Medulla oblongata (tissue), 1 donor: ENCODE data around the gene FKBP6.
"Not testable (repeated sequence)": the region's sequence is repeated elsewhere in the genome, so short reads cannot be mapped to it uniquely, and the experiment has no call there.

Experiments used
- DNase-seq: peaks from one replicate; pipeline ENCODE4 v3.0.0-alpha.2; 2015; ENCODE audit errors: extremely low spot score

The FKBP6 gene, protein sequence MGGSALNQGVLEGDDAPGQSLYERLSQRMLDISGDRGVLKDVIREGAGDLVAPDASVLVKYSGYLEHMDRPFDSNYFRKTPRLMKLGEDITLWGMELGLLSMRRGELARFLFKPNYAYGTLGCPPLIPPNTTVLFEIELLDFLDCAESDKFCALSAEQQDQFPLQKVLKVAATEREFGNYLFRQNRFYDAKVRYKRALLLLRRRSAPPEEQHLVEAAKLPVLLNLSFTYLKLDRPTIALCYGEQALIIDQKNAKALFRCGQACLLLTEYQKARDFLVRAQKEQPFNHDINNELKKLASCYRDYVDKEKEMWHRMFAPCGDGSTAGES

GRCh38 chr7:73327922-73328321, at the start of gene FKBP6, which contains the start of gene TRIM50:
Gene FKBP6 (plus strand): TSS chr7:73328161. CDS start chr7:73328429, 268 bp downstream.
Gene TRIM50 (minus strand): TSS chr7:73328082. CDS start chr7:73324787, 3,295 bp downstream.
- not testable (repeated sequence) for DNase-seq

DNA sequence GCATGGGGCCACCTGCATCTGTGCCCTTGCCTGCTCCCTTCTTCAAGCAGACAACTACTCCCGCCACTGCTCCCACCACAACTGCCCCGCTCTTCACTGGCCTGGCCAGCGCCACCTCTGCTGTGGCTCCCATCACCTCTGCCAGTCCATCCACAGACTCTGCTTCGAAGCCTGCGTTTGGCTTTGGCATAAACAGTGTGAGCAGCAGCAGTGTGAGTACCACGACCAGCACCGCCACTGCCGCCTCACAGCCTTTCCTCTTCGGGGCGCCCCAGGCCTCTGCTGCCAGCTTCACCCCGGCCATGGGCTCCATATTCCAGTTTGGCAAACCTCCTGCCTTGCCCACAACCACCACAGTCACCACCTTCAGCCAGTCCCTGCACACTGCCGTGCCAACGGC, 30.7 kb upstream of the FKBP6 start:
- not testable (repeated sequence) for DNase-seq

DNA sequence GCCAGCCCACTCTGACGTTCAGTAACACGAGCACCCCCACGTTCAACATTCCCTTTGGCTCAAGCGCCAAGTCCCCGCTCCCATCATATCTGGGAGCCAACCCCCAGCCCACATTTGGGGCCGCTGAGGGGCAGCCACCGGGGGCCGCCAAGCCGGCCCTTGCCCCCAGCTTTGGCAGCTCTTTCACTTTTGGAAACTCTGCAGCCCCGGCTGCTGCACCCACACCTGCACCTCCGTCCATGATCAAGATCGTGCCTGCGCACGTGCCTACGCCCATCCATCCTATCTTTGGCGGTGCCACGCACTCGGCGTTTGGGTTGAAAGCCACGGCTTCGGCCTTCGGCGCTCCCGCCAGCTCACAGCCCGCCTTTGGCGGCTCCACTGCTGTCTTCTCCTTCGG, 30.3 kb upstream of the FKBP6 start:
- DNase-seq = not testable (repeated sequence)

GRCh38 chr7:73299812-73300211, 28.1 kb upstream of the FKBP6 start:
- not testable (repeated sequence) for DNase-seq

- not testable (repeated sequence) for DNase-seq
These were observed 26.9 kb upstream of the FKBP6 start for GRCh38 chr7:73301108-73301507.

DNA sequence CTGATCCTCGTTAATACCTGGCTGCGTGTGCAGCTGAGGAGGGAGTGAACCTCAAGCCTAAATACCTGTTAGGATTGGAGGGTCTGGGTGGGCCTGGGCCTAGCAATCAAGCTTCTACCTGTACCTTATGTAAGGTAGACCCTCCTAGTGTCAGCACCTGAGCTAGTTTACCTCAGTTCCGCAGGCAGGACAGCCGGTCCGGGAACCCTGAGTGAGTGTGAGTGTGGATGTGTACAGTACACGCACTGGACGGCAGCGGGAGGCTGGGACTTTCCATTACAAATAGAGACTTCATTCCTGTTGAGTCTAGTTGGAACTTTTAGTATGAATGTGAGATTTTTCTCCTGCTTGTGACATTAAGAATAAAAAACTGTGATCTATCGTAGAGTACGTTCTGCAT, 25.1 kb upstream of the FKBP6 start:
- DNase-seq = not testable (repeated sequence)

GRCh38 chr7:73303546-73303945, 24.4 kb upstream of the FKBP6 start:
- DNase-seq = no peak

GRCh38 chr7:73304071-73304470, 23.9 kb upstream of the FKBP6 start:
- DNase-seq = no peak

DNA sequence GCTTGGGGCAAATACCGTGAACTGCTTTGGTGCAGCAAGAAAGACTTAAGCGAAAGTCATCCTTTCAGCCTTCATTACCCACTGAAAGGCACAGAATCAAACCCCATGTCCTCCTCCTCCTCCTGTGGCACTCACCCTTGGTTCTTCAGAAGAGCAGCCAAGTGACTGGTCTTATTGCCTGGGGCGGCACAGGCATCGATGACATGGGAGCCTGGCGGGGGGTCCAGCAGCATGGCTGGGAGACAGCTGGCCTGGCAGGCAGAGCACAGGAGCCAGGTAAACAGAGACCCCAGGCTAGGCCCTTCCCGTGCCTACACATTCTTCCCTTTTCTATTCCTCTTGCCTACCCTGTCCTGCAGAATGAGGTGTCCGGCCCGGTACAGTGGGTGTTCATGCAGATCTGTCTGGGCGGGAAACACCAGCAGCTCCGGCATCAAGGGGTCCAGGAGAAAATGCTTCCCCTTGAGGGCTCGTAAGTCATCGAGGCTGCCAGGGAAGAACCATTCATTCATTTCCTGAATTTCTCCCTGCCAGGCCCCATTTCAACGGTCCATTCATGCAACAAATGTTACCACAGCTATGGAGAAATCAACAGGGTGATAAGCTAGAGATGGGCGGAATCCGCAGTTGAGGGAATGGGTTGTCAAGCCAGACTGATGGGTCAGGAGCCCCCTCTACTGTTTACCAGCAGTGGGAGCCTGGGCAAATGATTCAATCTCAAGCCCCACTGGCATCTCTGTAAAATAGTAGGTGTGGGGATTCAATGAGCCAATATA, 23.2 kb upstream of the FKBP6 start:
- not testable (repeated sequence) for DNase-seq

DNA sequence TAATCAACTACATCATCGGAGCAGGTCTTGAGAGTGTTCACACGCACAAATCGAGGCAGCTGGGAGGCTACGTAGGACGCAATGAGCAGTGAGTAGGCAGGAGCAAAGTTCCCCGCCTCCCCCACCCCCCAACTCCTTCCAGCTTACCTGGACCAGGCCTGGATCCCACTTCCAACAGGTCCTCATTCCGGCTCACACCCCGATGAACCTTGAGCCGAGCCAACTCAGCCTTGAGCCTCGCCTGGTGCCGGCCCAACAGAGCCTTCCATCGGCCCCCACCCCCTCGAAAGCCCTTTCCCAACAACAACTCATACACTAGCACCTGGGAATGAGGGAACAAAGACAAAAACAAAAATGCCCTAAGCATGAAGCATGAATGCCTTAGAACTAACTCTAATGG, 20.5 kb upstream of the FKBP6 start:
- DNase-seq = no peak

- no peak for DNase-seq
These were observed 19.8 kb upstream of the FKBP6 start for GRCh38 chr7:73308074-73308664.

DNA sequence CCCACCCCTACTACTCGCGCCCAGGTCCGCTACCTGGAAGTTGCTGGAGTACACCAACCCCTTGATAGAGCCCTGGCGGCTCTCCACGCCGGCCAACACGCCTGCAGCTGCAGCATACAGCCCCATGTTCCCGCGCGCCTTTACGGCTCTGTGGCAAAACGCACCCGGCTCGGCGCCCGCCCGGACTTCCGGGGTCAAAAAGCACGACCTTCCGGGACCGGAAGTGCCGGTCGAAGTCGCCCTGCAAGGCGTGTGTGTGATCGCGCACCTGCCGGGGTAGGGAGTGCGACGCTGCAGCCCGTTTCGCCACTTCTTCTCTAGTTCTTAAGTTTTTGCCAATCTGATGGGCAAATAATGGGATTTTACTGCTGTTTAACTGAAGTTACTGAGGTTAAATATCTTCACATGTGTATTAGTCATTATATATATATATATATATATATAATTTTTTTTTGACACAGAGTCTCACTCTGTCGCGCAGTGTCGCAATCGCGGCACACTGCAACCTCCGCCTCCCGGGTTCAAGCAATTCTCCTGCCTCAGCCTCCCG, 19.2 kb upstream of the FKBP6 start, which contains the start of gene NSUN5:
Gene NSUN5 (minus strand): TSS at position 162 of the 550 bp plus-strand sequence. CDS start 36 bp downstream, at position 126.
- DNase-seq = peak; percentile 72

GRCh38 chr7:73311421-73311820, 16.5 kb upstream of the FKBP6 start:
- DNase-seq = not testable (repeated sequence)

DNA sequence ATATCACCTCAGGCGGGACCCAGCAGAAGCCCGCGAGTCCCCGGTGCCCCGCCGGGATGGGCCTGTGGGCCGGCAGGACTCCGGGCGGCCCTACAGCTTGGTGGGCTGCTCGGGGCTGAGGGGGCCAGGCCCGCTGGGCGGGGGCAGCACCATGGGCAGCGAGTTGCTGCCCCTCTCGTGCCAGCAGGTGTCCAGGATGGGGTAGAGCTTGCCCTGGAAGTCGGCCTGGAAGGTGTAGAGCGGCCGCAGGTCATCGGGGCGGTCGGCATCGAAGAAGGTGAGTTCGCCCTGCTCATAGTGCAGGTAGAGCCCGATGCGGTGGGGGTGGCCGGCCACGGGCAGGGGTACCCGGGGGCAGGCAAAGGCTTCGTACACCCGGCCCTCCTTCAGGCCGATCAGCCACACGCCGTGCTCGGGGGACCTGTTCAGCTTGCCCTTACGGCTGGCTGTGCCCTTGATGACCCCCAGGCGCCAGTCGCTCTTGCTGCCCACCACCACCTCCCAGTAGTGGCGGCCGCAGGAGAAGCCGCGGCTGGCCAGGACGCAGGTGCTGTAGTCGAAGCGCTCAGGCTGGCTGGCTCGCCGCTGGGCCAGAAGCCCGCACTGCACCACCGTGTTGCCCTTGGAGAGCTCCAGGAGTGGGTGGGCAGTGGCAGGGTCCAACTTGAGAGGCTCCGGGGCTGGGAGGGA, 15.0 kb upstream of the FKBP6 start:
- DNase-seq = no peak

DNA sequence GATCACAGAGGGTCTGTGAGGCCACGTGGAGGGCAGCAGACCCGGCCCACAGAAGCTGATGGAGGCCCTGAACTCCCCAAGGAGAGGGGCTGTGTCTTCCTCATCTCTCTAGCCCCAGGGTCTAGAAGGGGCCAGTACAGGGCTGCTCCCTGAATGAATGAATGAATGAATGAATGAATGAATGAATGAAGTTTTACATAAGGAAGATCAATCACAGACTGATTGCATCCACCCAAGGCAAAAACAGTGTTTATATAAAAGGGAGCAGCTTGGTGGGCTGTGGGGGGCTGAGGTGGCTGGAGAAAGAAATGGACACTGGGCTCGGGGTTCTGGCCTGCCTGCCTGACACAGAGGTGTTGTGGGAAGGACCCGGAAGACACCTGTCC, 14.4 kb upstream of the FKBP6 start:
- no peak for DNase-seq

DNA sequence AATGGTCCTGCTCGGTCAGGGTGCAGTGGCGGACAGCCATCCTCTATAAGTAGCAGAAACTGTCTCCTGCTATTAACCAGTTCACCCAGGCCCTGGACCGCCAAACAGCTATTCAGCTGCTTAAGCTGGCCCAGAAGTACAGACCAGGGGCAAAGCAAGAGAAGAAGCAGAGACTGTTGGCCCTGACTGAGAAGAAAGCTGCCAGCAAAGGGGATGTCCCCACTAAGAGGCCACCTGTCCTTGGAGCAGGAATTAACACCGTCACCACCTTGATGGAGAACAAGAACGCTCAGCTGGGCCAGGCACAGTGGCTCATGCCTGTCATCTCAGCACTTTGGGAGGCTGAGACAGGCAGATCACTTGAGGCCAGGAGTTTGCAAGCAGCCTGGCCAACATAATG, 13.7 kb upstream of the FKBP6 start:
- no peak for DNase-seq

GRCh38 chr7:73316521-73316920, 11.4 kb upstream of the FKBP6 start:
- no peak for DNase-seq

DNA sequence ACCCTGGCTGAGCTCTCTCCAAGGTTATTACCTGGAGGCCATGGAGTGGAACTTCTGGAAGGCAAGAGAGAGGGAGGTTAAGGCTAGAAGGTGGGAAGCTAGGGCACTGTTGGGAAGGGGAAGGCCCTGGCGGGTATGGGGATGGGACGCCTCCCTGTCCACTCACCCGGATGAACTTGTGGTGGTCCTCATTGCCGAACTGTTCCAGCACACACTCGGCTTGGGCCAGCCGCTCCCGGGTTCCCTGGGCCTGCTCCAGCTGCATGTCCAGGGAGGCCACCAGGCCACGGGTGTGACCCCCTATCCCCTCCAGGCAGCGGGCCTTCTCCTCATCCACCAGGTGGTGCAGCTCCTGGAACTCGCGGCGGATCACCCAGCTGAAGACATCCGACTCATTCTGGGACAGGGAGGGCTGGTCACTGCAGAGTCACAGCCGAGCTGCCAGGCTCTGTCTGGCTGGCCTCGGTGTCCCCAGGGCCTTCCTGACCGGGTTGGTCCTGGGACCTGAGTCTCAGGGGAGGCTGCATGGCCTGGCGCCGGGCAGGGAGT, 9.2 kb upstream of the FKBP6 start:
- not testable (repeated sequence) for DNase-seq

- not testable (repeated sequence) for DNase-seq
These were observed 8.4 kb upstream of the FKBP6 start for GRCh38 chr7:73319541-73319940.

GRCh38 chr7:73320009-73320408, 8.0 kb upstream of the FKBP6 start:
- not testable (repeated sequence) for DNase-seq

DNA sequence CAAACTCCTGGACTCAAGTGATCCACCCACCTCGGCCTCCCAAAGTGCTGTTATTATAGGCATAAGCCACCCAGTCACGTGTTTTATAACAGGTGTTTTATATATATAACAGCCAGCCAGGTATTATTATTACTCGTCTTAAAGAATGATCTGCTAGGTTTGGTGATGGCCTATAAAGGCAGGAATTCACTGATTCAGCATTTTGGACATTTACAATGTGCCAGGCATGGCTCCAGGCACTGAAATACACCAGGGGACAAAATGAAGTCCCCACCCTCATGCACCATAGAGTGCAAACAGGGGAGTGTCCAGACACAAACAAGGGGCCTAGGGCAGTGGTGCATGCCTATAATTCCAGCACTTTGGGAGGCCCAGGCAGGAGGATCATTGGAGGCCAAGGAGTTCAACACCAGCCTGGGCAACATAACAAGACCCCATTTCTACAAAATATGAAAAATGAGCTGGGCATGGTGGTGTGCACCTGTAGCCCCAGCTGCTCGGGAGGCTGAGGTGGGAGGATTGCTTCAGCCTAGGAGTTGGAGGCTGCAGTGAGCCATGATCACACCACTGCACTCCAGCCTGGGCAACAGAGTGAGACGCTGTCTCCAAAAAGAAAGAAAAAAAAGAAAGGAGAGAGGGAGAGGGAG, 4.4 kb upstream of the FKBP6 start:
- DNase-seq = not testable (repeated sequence)
